ENCODE results near the gene KRTAP4-12.

GRCh38 chr17:41153856-41154255 is 29.9 kb upstream of the KRTAP4-12 start:
- TF ChIP-seq, protein P1, sequence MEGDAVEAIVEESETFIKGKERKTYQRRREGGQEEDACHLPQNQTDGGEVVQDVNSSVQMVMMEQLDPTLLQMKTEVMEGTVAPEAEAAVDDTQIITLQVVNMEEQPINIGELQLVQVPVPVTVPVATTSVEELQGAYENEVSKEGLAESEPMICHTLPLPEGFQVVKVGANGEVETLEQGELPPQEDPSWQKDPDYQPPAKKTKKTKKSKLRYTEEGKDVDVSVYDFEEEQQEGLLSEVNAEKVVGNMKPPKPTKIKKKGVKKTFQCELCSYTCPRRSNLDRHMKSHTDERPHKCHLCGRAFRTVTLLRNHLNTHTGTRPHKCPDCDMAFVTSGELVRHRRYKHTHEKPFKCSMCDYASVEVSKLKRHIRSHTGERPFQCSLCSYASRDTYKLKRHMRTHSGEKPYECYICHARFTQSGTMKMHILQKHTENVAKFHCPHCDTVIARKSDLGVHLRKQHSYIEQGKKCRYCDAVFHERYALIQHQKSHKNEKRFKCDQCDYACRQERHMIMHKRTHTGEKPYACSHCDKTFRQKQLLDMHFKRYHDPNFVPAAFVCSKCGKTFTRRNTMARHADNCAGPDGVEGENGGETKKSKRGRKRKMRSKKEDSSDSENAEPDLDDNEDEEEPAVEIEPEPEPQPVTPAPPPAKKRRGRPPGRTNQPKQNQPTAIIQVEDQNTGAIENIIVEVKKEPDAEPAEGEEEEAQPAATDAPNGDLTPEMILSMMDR (IDR thresholded peaks at IDR 0.05) = no peak
- TF ChIP-seq EP300 (IDR thresholded peaks at IDR 0.05) (no peak), POLR2A (IDR thresholded peaks at IDR 0.05) (no peak), POLR2AphosphoS5 (IDR thresholded peaks at IDR 0.05) (no peak)

Data from suprapubic skin (tissue), 4 donors.